Measurements from ENCODE around the gene KRT39. TPM values are rescaled to one million over a fixed set of nuclear protein-coding genes. Genes with fewer than 3 reads are reported as not detected.

Gene KRT39
- total RNA-seq, 1 donor from 2014 or later, result not detected

DNA sequence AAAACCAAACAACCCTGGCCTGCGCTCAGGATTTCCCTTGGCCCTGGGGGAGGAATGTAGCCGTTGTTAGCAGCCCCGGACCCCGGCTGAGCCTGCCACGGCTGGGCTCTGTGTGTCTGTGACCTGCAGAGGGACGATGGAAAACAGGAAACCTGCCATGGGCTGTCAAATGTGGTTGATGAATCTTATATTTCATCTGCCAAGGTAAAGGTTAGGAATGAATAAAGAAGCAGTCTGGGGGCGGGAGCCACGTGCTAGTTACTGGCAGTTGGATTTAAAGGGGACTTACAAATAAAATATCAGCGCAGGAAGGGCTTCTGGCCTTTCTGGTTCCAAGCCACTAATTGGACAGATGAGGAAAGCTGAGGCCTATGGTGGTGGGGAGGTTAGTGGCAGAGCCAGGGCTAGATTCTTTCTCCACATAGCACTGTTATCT is 29.3 kb downstream of the KRT39 start, which contains the start of gene KRT23:
Gene KRT23, minus strand, starts transcription at position 263 of the 436 bp plus-strand sequence. CDS start 1,043 bp downstream, outside the sequence.
- DNase-seq (ENCODE audit: low read depth), result no peak

DNA sequence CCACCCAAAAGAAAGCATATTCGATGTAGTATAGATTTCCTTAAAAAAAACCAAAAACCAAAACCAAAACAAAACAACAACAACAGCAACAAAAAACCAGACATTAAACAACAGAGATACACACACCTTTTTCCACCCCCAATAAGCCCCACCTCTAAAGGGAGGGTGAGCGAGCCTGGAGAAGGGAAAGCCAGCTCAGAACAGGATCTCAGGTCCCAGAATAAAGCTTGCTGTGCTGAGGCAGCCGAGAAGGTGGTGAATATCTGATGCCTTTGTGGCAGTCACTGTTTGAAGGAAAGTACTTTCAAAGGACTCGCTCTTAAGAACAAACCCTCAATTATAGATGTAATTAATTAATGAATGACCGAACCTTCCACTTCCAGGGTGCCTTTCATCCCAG is 29.8 kb downstream of the KRT39 start:
- no peaks in the 10 kb centered on the region for H3K27me3 ChIP-seq (ENCODE audit: control insufficient read depth, insufficient read depth, low read length)
- H3K4me3 ChIP-seq (ENCODE audit: low read depth, low read length), result no peak overlapping the region
- no peaks in the 10 kb centered on the region for H3K36me3 ChIP-seq (ENCODE audit: control insufficient read depth, insufficient read depth, low read length)
- no peak for DNase-seq (ENCODE audit: low read depth)
- TF ChIP-seq, protein P1, sequence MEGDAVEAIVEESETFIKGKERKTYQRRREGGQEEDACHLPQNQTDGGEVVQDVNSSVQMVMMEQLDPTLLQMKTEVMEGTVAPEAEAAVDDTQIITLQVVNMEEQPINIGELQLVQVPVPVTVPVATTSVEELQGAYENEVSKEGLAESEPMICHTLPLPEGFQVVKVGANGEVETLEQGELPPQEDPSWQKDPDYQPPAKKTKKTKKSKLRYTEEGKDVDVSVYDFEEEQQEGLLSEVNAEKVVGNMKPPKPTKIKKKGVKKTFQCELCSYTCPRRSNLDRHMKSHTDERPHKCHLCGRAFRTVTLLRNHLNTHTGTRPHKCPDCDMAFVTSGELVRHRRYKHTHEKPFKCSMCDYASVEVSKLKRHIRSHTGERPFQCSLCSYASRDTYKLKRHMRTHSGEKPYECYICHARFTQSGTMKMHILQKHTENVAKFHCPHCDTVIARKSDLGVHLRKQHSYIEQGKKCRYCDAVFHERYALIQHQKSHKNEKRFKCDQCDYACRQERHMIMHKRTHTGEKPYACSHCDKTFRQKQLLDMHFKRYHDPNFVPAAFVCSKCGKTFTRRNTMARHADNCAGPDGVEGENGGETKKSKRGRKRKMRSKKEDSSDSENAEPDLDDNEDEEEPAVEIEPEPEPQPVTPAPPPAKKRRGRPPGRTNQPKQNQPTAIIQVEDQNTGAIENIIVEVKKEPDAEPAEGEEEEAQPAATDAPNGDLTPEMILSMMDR (IDR thresholded peaks at IDR 0.05; ENCODE audit: insufficient read depth, low read length, poor library complexity, severe bottlenecking), result no peak

More for the DNA sequence above, 29.3 kb downstream of the KRT39 start, which contains the start of gene KRT23:
- Histone ChIP-seq H3K4me3 (ENCODE audit: low read depth, low read length) (no peak within 1 kb of the TSS), H3K27me3 (ENCODE audit: control insufficient read depth, insufficient read depth, low read length) (no peaks in the 10 kb centered on the region), H3K36me3 (ENCODE audit: control insufficient read depth, insufficient read depth, low read length) (no peaks in the 10 kb centered on the region)
- TF ChIP-seq, protein P1 (IDR thresholded peaks at IDR 0.05; ENCODE audit: insufficient read depth, low read length, poor library complexity, severe bottlenecking), result no peak

DNA sequence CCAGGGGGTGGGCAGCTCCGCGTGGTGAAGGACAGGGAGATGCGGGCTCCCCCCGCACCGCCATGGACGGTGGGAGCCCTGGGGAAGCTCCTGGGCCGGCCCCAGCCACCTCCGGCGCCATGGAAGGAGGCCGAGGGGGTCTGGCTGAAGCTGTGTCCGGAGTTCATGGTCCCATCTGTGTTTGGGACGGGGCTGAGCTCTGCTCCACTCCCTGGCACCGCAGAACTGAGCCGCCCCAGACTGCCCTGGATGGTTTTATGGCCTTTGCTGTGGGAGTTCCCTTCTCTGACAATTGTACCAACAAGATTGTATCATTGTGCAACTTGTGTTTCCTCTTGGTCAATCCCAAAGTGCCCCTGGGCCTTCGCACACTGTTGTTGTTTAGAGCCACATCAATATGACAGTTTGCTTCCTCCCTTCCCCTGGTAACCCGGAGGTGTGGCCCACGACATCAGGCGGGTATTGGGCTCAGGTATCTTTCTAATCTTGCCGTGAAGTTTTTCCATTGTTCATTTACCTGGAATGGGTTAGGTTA is 30.2 kb downstream of the KRT39 start:
- Histone ChIP-seq H3K27me3 (ENCODE audit: control insufficient read depth, insufficient read depth, low read length) (no peaks in the 10 kb centered on the region), H3K36me3 (ENCODE audit: control insufficient read depth, insufficient read depth, low read length) (no peaks in the 10 kb centered on the region), H3K4me3 (ENCODE audit: low read depth, low read length) (no peak overlapping the region)
- no peak for DNase-seq (ENCODE audit: low read depth)
- TF ChIP-seq, protein P1 (IDR thresholded peaks at IDR 0.05; ENCODE audit: insufficient read depth, low read length, poor library complexity, severe bottlenecking), result no peak

DNA sequence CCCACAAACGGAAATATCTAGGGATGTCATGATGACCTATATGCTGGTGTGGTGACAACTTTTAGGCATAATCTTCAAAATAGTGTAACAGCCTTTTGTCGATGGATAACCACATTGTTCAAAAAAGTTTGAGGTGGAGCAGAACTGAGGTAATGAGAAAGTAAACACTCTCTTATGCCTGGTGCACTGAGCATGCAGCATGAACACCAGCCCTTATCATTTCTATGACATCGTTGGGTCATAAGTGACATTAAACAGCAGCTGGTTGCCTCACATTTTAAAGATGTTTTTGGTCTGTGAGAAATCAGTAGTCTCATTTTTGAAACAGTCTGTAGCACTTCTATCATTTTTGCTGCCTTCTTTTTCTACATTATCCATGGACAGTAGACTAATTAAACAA is 31.1 kb downstream of the KRT39 start:
- TF ChIP-seq, protein P1 (IDR thresholded peaks at IDR 0.05; ENCODE audit: insufficient read depth, low read length, poor library complexity, severe bottlenecking), result no peak
- no peaks in the 10 kb centered on the region for H3K36me3 ChIP-seq (ENCODE audit: control insufficient read depth, insufficient read depth, low read length)
- H3K4me3 ChIP-seq (ENCODE audit: low read depth, low read length), result no peak overlapping the region
- DNase-seq (ENCODE audit: low read depth), result no peak
- H3K27me3 ChIP-seq (ENCODE audit: control insufficient read depth, insufficient read depth, low read length), result no peaks in the 10 kb centered on the region

DNA sequence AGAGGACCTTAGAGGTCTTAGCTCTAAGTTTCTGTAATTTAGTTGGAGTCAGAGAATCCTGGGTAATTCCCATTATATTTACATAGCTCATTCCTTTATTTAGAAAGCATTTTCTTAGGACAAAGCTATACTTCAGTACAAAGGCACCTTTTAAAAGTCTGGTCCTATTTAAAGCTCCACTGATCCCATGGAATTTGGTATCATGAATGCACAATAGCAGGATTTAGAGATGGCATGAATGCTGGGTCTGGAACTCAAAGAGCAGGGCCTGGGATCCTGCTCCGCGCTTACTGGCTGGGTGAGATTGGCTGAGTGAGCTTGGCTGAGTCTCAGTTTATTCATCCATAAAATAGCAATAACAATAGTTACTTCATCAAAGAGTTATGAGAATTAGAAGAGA is 34.1 kb downstream of the KRT39 start:
- TF ChIP-seq, protein P1 (IDR thresholded peaks at IDR 0.05; ENCODE audit: insufficient read depth, low read length, poor library complexity, severe bottlenecking), result no peak
- no peaks in the 10 kb centered on the region for H3K27me3 ChIP-seq (ENCODE audit: control insufficient read depth, insufficient read depth, low read length)
- no peaks in the 10 kb centered on the region for H3K36me3 ChIP-seq (ENCODE audit: control insufficient read depth, insufficient read depth, low read length)
- H3K4me3 ChIP-seq (ENCODE audit: low read depth, low read length), result no peak overlapping the region
- DNase-seq (ENCODE audit: low read depth), result peak; percentile 79

DNA sequence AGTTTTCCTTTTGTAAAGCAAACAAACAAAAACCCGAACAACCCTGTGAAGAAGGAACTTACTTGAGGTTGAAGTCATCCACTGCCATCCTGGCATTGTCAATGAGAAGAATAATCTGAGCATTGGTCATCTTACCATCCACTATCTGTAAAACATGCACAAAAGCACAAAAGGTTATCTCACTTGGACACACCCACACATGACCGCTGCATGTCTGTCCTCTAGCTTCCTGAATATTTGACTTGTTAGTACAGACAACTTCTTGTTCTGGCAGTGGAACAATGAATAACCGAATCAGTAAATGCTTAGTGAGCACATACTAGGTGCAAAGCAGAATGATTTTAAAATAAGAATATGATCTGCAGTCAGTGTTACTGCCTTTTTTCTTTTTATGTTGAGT is 35.4 kb downstream of the KRT39 start:
- TF ChIP-seq, protein P1 (IDR thresholded peaks at IDR 0.05; ENCODE audit: insufficient read depth, low read length, poor library complexity, severe bottlenecking), result no peak
- H3K27me3 ChIP-seq (ENCODE audit: control insufficient read depth, insufficient read depth, low read length), result no peaks in the 10 kb centered on the region
- H3K4me3 ChIP-seq (ENCODE audit: low read depth, low read length), result no peak overlapping the region
- no peaks in the 10 kb centered on the region for H3K36me3 ChIP-seq (ENCODE audit: control insufficient read depth, insufficient read depth, low read length)
- no peak for DNase-seq (ENCODE audit: low read depth)

Data from kidney epithelial cell (primary cell).